NCI-H2171 treated with DMSO at 0.1 percent for 48 hours (cell line): Measurements from ENCODE around the gene PDCD7.
"Not testable (repeated sequence)": the region's sequence is repeated elsewhere in the genome, so short reads cannot be mapped to it uniquely, and the experiment has no call there.

Source experiments
- DNase-seq: peaks from one replicate; lab custom pipeline; 2025; lab: John Stamatoyannopoulos, UW

The PDCD7 gene

GRCh38 chr15:65091946-65092770 lies 41.5 kb downstream of the PDCD7 start:
- no peak for DNase-seq

- DNase-seq = no peak
Measured at GRCh38 chr15:65089206-65089824, 44.3 kb downstream of the PDCD7 start.

- no peak for DNase-seq
Measured at GRCh38 chr15:65088643-65089021, 45.0 kb downstream of the PDCD7 start.

GRCh38 chr15:65087873-65088642 lies 45.5 kb downstream of the PDCD7 start:
- no peak for DNase-seq

- DNase-seq = no peak
Measured at GRCh38 chr15:65087411-65087810, 46.2 kb downstream of the PDCD7 start.

GRCh38 chr15:65086680-65087111 lies 46.9 kb downstream of the PDCD7 start:
- DNase-seq = peak; percentile 42

- DNase-seq = no peak
Measured at GRCh38 chr15:65085990-65086679, 47.5 kb downstream of the PDCD7 start.

- DNase-seq = no peak
Measured at GRCh38 chr15:65085207-65085753, 48.3 kb downstream of the PDCD7 start.

- no peak for DNase-seq
Measured at GRCh38 chr15:65084500-65085206, 49.0 kb downstream of the PDCD7 start.

- peak; percentile 36 for DNase-seq
Measured at GRCh38 chr15:65083262-65083701, 50.3 kb downstream of the PDCD7 start.

GRCh38 chr15:65082303-65082953 lies 51.2 kb downstream of the PDCD7 start:
- DNase-seq = peak; percentile 11

GRCh38 chr15:65081758-65082157 lies 51.9 kb downstream of the PDCD7 start:
- no peak for DNase-seq

GRCh38 chr15:65081270-65081669 lies 52.3 kb downstream of the PDCD7 start:
- no peak for DNase-seq

GRCh38 chr15:65079580-65079979 lies 54.0 kb downstream of the PDCD7 start:
- no peak for DNase-seq

GRCh38 chr15:65077981-65078352 lies 55.6 kb downstream of the PDCD7 start:
- DNase-seq = no peak

GRCh38 chr15:65077291-65077980 lies 56.2 kb downstream of the PDCD7 start:
- DNase-seq = no peak

GRCh38 chr15:65076486-65077290 lies 56.9 kb downstream of the PDCD7 start, which contains the start of gene KBTBD13:
KBTBD13 (plus strand) TSS chr15:65076746; CDS start chr15:65076816, 70 bp downstream.
- no peak for DNase-seq

- not testable (repeated sequence) for DNase-seq
Measured at GRCh38 chr15:65075607-65076395, 57.8 kb downstream of the PDCD7 start.
